ENCODE measurements around the gene COL5A1.
A peak's percentile ranks its signal among the peaks of the same experiment; 100 is the strongest.

COL5A1 gene

DNA sequence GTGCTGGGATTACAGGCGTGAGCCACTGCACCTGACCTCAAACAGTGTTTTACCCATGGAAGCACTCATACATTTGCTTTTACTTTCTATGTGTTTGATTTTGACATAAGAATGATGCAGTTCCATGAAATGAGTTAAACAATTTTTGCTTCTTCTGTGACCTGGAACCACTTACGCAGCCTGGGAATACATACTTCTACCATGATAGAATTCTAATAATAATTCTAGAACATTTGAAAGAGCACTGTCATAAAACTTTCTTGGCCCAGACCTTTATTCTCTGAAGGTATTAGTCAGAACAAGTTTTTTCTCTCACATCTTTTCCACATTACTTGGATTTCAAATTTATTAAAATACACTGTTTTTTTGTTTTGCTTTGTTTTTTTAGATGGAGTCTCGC, 25.3 kb upstream of the COL5A1 start:
- Histone ChIP-seq H3K4me1 (ENCODE audit: control insufficient read depth, insufficient read depth, low read length) (no peaks in the 10 kb centered on the region), H3K4me3 (ENCODE audit: low read length) (no peak overlapping the region), H3K27me3 (ENCODE audit: control insufficient read depth, insufficient read depth, low read length) (no peaks in the 10 kb centered on the region), H3K9ac (ENCODE audit: low read length) (no peak overlapping the region), H3K36me3 (ENCODE audit: control insufficient read depth, insufficient read depth, low read length) (no peaks in the 10 kb centered on the region), H3K27ac (ENCODE audit: low read depth, low read length) (peak overlapping the region; percentile 17)

DNA sequence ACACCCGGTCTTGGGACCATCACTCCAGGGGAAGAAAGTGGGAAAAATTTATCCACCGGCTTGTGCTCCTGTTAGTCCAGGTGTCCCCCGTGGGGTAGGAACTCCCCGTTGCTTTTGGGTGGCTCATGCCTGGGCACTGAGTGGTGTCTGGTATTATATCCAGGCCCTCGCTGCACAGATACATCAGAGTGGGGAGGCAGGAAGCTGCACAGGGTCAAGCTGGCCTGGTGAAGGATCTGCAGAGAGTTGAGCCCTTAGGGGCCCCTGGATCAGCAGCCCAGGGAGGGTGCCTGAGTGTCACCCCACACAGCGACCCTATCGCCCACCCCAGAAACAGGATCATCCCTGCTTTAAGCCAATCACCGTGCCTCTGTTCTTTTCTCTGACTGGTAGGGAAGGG, 24.4 kb upstream of the COL5A1 start:
- H3K9ac ChIP-seq (ENCODE audit: low read length) = no peak overlapping the region
- no peak overlapping the region for H3K27ac ChIP-seq (ENCODE audit: low read depth, low read length)
- H3K4me1 ChIP-seq (ENCODE audit: control insufficient read depth, insufficient read depth, low read length) = no peaks in the 10 kb centered on the region
- H3K27me3 ChIP-seq (ENCODE audit: control insufficient read depth, insufficient read depth, low read length) = no peaks in the 10 kb centered on the region
- no peak overlapping the region for H3K4me3 ChIP-seq (ENCODE audit: low read length)
- H3K36me3 ChIP-seq (ENCODE audit: control insufficient read depth, insufficient read depth, low read length) = no peaks in the 10 kb centered on the region

DNA sequence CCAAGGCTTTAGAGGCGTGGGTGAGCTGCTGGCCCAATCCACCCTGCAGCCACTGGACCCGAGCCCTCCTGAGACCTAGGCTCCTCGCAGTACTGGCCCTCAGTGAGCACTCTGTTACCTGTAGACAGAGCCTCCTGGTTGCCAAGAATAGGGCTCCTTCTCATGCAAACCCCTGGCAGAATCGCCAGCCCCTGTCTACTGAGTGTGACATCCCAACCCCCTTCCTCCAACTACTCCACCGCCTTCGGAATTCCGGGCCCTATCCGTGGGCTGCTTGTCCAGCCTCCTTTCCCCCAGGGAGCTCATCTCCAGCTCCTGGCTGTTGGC, 23.8 kb upstream of the COL5A1 start:
- Histone ChIP-seq H3K27ac (ENCODE audit: low read depth, low read length) (no peak overlapping the region), H3K4me1 (ENCODE audit: control insufficient read depth, insufficient read depth, low read length) (no peaks in the 10 kb centered on the region), H3K27me3 (ENCODE audit: control insufficient read depth, insufficient read depth, low read length) (no peaks in the 10 kb centered on the region), H3K4me3 (ENCODE audit: low read length) (no peak overlapping the region), H3K9ac (ENCODE audit: low read length) (no peak overlapping the region), H3K36me3 (ENCODE audit: control insufficient read depth, insufficient read depth, low read length) (no peaks in the 10 kb centered on the region)

DNA sequence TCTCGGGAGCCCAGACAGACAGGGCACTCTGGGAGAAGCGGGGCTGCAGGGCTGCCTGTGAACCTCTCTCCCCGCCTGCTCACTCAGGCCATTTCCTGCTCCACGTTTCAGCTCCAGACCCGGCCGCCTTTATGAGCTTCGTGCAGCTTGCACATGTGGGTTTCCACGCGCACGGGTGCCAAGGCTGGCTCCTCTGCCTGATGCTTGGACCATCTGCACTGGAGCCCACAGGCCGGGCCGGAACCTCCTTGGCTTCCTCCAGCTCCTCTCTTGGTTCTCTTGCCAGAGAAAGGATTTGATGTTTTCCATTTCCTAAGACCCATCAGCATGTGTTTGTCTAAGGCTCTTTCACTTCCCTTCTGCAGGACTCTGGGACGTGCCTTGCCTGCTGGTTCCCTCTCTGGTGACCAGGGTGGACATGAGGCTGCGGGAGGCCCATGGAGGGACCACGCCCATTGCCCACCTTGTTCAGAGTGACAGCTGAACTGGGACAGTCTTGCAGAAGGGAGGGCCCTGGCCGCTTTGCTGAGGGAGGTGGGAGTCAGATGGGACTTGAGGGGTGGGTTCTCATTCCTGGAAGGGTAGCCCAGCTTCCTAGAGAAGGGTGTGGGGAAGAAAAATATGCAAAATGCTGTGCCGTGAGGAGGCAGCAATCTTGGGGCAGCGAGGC, 23.3 kb upstream of the COL5A1 start:
- no peaks in the 10 kb centered on the region for H3K4me1 ChIP-seq (ENCODE audit: control insufficient read depth, insufficient read depth, low read length)
- no peaks in the 10 kb centered on the region for H3K27me3 ChIP-seq (ENCODE audit: control insufficient read depth, insufficient read depth, low read length)
- no peak overlapping the region for H3K4me3 ChIP-seq (ENCODE audit: low read length)
- no peaks in the 10 kb centered on the region for H3K36me3 ChIP-seq (ENCODE audit: control insufficient read depth, insufficient read depth, low read length)
- H3K27ac ChIP-seq (ENCODE audit: low read depth, low read length) = no peak overlapping the region
- no peak overlapping the region for H3K9ac ChIP-seq (ENCODE audit: low read length)

DNA sequence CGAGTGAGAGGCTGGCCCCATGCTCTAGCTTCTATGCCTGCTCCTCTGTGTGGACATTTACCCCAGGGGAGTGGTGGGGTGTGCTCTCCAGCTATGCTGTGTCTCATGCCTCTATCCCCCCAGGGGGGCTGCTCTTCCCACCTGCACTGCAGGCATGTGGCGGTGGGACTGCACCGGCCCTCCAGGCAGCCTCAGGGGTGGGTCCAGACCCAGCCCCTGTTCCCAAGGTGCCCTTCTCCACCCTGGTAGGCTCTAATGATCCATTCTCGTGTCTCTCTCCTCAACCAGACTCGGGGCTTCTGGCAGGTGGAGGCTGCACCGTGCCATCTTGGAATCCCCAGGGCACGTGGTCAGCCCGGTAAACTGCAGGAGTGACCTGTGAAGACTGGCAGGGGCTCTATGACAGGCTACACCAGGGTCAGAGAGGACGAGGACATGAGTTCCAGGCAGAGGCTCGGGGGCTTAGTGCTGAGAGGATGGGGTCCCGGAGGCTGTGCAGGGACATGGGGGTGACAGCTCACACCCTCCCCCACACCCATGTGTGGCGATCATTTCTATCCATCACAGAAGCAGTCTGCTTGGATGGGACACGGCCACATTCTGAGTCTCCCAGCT, 22.7 kb upstream of the COL5A1 start:
- no peaks in the 10 kb centered on the region for H3K36me3 ChIP-seq (ENCODE audit: control insufficient read depth, insufficient read depth, low read length)
- H3K9ac ChIP-seq (ENCODE audit: low read length) = no peak overlapping the region
- no peak overlapping the region for H3K4me3 ChIP-seq (ENCODE audit: low read length)
- no peaks in the 10 kb centered on the region for H3K27me3 ChIP-seq (ENCODE audit: control insufficient read depth, insufficient read depth, low read length)
- H3K4me1 ChIP-seq (ENCODE audit: control insufficient read depth, insufficient read depth, low read length) = no peaks in the 10 kb centered on the region
- no peak overlapping the region for H3K27ac ChIP-seq (ENCODE audit: low read depth, low read length)

DNA sequence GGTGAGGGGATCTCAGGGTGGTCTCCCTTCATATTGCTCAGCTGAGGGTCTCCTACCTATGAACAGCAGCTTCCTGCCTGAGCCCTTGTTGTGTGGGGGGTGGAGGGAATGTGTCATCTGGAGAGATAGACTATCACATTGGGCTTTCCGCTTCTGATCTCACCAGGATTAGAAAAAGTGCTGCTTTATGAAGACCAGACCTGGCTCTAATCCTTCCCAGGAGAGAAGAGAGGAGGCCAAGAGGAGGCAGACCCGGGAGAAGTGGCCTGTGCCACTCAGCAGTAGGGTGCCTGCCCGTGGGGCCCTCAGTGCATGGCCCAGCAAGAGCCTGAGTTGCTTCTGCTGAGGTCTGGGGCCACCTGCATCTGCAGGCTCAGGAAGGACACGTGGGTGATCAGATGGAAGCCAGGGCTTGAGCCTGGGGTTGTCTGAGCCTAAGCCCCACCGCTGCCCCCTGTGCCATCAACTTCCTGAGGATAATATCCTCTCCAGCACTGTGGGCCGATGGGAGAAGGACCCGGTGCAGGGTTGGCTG, 22.1 kb upstream of the COL5A1 start:
- Histone ChIP-seq H3K9ac (ENCODE audit: low read length) (no peak overlapping the region), H3K4me1 (ENCODE audit: control insufficient read depth, insufficient read depth, low read length) (no peaks in the 10 kb centered on the region), H3K36me3 (ENCODE audit: control insufficient read depth, insufficient read depth, low read length) (no peaks in the 10 kb centered on the region), H3K4me3 (ENCODE audit: low read length) (no peak overlapping the region), H3K27me3 (ENCODE audit: control insufficient read depth, insufficient read depth, low read length) (no peaks in the 10 kb centered on the region), H3K27ac (ENCODE audit: low read depth, low read length) (no peak overlapping the region)

DNA sequence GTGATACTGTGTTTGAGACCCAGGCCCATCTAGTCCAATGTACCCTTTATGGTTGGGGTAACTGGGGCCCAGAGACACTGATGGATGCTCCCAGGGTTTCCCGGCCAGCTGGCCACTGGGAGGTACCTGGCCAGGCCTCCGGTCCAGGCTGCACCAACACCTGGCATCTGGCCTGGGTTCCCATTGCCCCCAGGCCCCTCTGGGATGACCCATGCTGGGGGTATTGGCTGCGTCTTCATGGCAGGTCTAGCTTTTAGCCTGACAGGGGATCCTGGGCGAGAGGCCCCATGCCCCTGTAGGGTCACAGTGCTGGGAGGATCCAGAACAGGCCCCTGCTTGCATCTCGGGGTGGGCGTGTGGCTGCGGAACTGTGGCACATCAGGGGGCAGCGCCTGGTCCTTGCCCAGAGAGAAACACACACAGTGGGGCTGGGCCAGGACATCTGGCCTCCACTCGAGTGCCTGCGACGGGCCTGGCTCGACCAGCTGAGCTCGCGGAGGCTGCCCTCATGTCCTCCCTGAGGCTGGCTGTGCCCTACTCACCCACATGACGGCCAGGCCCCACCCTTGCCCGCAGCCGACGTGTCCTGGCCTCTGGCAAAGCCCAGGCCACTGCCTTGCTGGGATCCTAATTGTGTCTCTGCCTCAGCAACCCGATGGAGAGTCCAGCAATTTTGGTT, 21.5 kb upstream of the COL5A1 start:
- no peak overlapping the region for H3K4me3 ChIP-seq (ENCODE audit: low read length)
- no peaks in the 10 kb centered on the region for H3K27me3 ChIP-seq (ENCODE audit: control insufficient read depth, insufficient read depth, low read length)
- H3K27ac ChIP-seq (ENCODE audit: low read depth, low read length) = no peak overlapping the region
- H3K36me3 ChIP-seq (ENCODE audit: control insufficient read depth, insufficient read depth, low read length) = no peaks in the 10 kb centered on the region
- no peak overlapping the region for H3K9ac ChIP-seq (ENCODE audit: low read length)
- H3K4me1 ChIP-seq (ENCODE audit: control insufficient read depth, insufficient read depth, low read length) = no peaks in the 10 kb centered on the region

DNA sequence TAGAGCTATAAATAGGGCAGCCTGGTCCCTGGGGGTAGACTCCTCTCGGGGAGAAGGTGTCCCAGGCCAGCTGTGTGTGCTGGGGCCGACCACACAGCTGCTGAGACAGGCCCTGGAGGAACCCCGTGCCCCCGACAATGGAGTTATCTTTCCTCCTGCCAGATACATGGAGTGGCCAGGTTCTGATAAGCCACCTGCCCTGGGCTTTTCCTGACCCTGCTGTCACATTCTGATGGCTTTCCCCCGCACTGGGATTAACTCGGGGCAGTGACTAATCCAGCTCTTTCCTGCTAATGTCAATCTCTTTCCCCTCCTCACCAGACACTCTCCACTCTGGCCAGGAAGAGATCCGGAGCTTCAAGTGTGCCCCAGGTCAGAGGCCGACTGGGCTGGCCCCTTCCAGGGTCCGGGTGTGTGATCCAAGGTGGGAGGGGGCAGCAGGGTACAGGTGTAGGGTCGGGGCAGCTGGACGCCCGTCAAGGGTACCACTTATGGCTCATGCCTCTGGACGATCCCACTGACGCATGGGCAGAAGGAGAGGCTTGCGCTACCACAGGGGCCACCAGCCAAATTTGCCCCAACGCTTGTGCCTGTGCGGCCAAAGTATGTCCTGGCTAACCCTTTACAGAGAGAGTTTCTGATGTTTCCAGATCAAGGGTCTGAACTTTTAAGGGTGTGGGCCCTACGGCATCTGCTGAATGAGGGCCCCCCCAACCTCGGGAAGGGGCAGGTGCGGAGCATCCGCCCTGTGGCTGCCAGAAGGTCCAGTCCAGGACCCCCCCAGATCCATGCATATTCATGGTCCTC, 20.6 kb upstream of the COL5A1 start:
- Histone ChIP-seq H3K4me3 (ENCODE audit: low read length) (no peak overlapping the region), H3K27me3 (ENCODE audit: control insufficient read depth, insufficient read depth, low read length) (no peaks in the 10 kb centered on the region), H3K27ac (ENCODE audit: low read depth, low read length) (no peak overlapping the region), H3K36me3 (ENCODE audit: control insufficient read depth, insufficient read depth, low read length) (no peaks in the 10 kb centered on the region), H3K4me1 (ENCODE audit: control insufficient read depth, insufficient read depth, low read length) (no peaks in the 10 kb centered on the region), H3K9ac (ENCODE audit: low read length) (no peak overlapping the region)

DNA sequence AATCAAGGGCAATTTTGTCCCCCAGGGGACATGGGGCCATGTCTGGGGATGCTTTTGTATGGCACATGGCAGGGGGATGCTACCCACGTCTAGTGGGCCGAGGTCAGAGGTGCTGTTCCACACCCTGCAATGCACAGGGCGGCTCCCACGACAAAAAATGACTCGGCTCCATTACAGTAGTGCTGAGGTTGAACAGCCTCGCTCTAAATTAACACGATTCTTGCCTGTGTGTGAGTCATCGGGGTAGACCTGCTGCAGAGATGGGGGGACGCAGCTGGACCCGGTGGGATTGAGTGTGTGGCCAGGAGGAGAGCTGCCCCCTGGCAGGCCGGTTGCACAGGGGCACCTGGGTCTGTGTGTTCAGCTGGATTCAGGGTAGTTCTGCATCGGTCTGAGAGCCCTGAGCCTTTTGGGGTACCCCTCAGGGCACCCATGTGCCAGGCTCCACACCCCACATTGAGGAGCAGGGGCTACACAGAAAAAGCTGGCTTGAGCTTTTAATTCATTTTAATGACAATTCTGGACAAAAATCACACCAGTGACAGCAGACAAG, 20.0 kb upstream of the COL5A1 start:
- no peak overlapping the region for H3K27ac ChIP-seq (ENCODE audit: low read depth, low read length)
- H3K4me1 ChIP-seq (ENCODE audit: control insufficient read depth, insufficient read depth, low read length) = no peaks in the 10 kb centered on the region
- H3K36me3 ChIP-seq (ENCODE audit: control insufficient read depth, insufficient read depth, low read length) = no peaks in the 10 kb centered on the region
- H3K27me3 ChIP-seq (ENCODE audit: control insufficient read depth, insufficient read depth, low read length) = no peaks in the 10 kb centered on the region
- H3K4me3 ChIP-seq (ENCODE audit: low read length) = no peak overlapping the region
- H3K9ac ChIP-seq (ENCODE audit: low read length) = no peak overlapping the region

DNA sequence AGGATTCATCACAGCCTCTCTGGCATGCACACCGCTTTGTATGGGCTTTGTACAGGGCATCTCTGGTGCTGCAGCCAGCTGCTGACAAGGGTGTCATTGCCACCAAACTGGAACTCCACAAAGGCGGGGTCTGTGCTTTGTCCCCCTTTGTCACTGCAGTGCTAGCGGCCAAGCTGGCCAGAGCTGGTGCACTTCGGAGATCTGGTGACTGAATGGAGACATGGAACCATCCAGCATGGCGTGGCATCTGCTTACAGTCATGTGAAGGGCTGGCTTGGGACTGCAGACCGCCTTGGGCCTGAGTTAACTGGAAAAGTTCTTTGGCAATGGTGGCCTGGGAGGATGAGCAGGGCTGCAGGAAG, 18.7 kb upstream of the COL5A1 start:
- H3K27ac ChIP-seq (ENCODE audit: low read depth, low read length) = no peak overlapping the region
- no peak overlapping the region for H3K4me3 ChIP-seq (ENCODE audit: low read length)
- no peaks in the 10 kb centered on the region for H3K36me3 ChIP-seq (ENCODE audit: control insufficient read depth, insufficient read depth, low read length)
- no peak overlapping the region for H3K9ac ChIP-seq (ENCODE audit: low read length)
- no peaks in the 10 kb centered on the region for H3K4me1 ChIP-seq (ENCODE audit: control insufficient read depth, insufficient read depth, low read length)
- no peaks in the 10 kb centered on the region for H3K27me3 ChIP-seq (ENCODE audit: control insufficient read depth, insufficient read depth, low read length)

DNA sequence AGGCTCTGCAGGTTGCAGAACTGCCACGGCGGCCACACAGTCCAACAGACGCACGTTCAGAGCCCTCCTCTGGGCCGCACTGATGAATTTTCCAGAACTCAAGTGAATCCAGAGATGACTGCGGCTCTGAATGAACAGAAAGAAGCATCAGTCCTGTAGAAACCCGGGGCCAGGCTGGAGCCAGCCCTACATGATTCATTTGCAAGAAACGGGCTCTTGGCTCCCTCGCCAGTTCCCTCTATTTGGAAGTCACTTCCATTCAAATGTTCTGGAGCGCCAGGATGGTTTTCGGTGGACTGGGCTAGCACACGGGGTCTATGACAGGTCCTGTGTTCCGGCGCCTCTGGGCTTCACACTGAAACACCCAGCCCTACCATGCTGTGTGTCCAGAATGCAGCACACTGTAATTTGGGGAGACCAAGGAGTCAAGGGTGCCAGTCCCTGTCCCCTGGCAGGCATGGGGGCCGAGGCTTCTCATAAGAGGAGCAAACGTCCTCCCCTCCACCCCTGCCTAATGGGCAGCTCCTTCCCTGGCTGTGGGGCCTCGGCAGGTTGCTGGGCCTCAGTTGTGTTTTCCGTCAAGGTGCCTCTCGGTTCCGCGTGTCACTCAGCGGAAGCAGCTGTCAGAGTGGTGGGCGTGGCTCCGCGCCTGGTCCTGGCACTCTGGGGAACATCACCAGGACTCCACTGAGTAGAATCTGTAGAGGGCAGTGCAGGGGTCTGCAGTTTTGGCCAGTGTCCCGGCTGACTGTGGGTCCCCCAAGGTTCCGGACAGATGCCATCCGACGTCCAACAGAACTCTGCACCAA, 18.1 kb upstream of the COL5A1 start:
- Histone ChIP-seq H3K27me3 (ENCODE audit: control insufficient read depth, insufficient read depth, low read length) (no peaks in the 10 kb centered on the region), H3K9ac (ENCODE audit: low read length) (no peak overlapping the region), H3K4me3 (ENCODE audit: low read length) (no peak overlapping the region), H3K36me3 (ENCODE audit: control insufficient read depth, insufficient read depth, low read length) (no peaks in the 10 kb centered on the region), H3K27ac (ENCODE audit: low read depth, low read length) (no peak overlapping the region), H3K4me1 (ENCODE audit: control insufficient read depth, insufficient read depth, low read length) (no peaks in the 10 kb centered on the region)

Data from rectal smooth muscle tissue (tissue), 1 donor.